Activated CD8-positive, alpha-beta memory T cell treated with anti-CD3 and anti-CD28 coated beads for 36 hours (primary cell): ENCODE measurements around the gene NKAPL. TPM values are rescaled to one million over a fixed set of nuclear protein-coding genes. Genes with fewer than 3 reads are reported as not detected.

Experiments used
- CTCF ChIA-PET: fragments of 350-600 bp; sonication (Branson Sonifier 250); formaldehyde crosslinking; loops from one replicate; lab custom pipeline; 2021; ENCODE audit warnings: antibody characterized with exemption; lab: Charles Lee
- POLR2A ChIA-PET: fragments of 350-600 bp; sonication (Branson Sonifier 250); formaldehyde crosslinking; loops from one replicate; lab custom pipeline; 2021; ENCODE audit warnings: antibody characterized with exemption; lab: Charles Lee
- total RNA-seq, 2 experiments: library from RNA; stranded (reverse); gene quantifications; one replicate each; pipeline ENCODE4 v1.2.3, GENCODE V29; 2021

NKAPL gene
- total RNA-seq, result under 1 TPM; 0.30 to 0.40 TPM

DNA sequence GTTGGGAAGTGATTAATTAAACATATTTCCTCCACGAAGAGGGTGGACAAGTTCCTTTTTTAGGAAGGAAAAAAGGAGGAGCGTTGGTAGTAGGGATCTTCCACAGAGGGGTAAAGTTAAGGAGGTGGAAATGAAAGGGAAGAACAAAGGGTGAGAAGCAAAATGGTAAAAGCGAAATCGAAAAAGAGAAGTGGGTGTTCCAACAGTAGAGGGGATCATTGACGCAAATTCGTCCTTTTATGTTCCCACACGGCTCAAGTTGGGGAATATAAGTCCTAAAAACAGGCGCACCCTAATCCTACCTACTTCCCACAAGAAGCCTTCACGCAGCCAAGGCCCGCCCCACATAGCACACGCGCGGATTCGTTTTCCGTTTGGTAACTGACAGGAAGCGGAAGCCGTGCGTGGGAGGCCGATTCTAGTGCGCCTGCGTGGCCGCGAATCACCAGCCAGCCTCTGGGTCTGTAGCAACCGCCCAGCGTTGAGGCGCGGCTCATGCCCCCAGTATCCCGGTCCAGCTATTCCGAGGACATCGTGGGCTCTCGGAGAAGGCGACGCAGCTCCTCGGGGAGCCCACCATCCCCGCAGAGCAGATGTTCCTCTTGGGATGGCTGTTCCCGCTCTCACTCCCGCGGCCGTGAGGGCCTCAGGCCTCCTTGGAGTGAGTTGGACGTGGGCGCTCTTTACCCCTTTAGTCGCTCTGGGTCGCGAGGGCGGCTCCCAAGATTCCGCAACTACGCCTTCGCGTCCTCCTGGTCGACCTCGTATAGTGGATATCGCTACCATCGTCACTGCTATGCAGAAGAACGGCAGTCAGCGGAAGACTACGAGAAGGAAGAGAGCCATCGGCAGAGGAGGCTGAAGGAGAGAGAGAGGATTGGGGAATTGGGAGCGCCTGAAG lies at the start of gene NKAPL:
TSS of gene NKAPL (plus strand) at position 421 of the 901 bp plus-strand sequence. CDS start at position 496, 75 bp downstream.
- POLR2A ChIA-PET, result no interaction called here
- CTCF ChIA-PET, result no interaction called here

DNA sequence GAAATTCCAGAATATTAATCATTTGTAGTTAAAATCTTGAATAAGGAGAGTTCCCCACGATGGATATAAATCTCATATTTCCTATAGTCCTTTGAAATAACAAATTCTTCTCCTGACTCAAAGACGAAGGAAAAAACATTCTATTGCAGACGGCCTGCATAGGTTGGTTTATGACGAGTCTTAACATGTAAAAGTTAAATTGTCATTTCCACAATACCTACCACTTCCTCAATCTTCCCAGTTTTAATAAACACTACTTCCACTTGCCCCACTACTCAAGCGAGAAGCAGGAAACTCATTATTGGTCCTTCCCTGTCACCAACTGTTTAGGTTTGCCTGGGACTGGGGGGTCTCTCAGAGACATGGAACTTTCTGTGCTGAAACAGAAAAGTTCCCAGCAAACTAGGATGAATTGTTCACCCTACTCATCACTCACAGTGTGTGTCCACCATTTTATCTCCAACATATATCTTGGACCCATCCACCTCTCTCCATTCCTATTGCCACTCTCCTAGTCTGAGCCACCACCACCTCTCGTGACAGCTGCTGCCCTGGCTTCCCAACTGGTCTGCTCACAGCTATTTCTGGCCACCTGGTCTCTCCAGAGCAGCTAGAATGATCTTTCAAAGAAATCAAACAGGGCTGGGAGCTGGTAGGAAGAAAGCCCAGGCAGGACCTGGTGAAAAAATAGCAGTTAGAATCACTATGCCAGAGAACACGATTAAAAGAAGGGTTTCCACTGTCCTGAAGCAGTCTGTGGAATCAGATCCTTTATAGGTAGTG lies 49.2 kb upstream of the NKAPL start:
- ChIA-PET POLR2A (no interaction called here), CTCF (no interaction called here)

DNA sequence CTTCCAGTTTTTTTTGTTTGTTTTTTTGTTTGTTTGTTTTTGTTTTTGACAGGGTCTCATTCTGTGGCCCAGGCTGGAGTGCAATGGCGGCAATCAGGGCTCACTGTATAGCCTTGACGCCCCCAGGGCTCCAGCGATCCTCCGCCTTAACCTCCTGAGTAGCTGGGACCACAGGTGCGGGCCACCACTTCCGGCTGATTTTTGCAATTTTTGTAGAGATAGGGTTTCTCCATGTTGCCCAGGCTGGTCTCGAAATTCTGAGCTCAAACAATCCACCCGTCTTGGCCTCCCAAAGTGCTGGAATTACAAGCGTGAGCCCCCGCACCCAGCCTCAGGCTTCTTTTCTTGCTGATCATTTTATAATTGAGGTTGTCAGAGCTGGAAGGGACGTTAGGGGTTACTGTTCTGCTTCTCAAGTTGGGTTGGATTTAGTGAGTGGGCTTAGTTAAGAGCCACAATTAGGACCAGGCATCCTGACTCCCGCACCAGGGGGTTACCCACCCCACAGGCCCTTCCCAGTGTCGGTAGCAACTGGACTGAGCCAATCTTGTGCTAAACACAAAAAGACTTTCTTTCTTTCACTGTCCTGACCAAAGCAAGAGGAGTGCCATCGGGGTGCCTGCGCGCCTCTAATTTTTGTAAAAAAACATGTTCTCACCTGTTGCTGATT lies 47.1 kb upstream of the NKAPL start:
- CTCF ChIA-PET, result no interaction called here
- POLR2A ChIA-PET, result no interaction called here

DNA sequence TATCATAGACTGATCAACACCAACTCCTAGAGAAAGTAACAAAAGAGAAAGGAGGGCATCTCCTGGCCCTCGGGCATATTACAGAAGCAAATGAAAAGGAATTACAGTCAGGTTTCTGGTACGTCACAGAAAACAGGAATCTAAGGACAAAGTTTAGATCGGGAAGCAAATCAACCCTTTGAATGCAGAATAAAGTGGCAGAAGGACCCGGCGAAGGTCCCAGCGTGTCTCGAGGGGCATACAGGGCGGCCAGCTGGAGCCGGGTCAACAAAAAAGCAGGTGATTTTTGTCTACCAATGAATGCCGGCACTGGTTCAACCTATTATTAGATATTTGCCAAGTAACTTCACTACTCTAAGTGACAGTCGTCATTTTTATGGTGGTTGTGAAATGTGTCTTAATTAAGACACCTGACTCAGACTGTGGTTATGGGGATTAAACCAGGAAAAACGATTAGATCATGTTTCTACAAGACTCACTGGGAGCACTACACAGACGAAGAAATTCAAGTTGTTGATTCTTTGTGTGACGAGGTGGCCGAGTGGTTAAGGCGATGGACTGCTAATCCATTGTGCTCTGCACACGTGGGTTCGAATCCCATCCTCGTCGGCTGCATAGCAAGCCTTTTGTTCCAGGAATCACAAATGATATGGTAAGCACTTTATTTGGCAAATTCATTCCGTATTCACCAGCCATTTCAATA lies 46.4 kb upstream of the NKAPL start:
- CTCF ChIA-PET, result no interaction called here
- POLR2A ChIA-PET, result no interaction called here

DNA sequence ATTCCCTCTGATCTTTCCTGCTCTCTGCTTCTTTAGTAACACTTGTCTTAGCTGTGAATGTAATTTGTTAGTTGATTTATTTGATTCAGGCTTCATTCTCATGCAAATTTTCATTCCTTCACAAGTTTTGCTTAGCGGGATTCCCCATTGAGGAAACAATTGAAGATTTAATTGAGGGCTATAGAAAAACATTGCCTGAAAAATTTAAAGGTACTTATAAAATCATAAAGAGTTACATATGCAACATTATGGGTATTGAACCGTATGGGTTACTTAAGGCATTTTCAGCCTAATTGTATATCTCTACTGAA lies 45.9 kb upstream of the NKAPL start:
- ChIA-PET POLR2A (no interaction called here), CTCF (no interaction called here)

DNA sequence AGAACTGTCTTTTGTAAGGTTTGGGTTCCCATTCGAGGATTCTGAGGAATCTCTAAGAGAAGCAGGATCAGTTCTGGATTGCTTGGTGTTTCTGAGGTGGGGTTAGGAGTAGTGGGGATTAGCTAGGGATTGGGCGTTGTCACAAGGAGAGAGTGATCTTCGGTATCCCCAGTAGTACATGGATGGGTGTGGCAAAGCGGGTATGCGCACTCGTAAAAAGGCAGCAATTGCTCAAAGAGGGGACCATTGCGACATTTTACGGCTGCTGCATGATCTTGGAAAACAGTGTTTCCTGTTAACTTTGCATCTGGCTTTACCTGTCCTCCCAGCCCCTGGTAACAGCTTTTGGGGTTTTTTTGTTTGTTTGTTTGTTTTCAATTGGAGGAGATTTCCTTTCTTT lies 43.7 kb upstream of the NKAPL start:
- POLR2A ChIA-PET, result no interaction called here
- CTCF ChIA-PET, result no interaction called here

DNA sequence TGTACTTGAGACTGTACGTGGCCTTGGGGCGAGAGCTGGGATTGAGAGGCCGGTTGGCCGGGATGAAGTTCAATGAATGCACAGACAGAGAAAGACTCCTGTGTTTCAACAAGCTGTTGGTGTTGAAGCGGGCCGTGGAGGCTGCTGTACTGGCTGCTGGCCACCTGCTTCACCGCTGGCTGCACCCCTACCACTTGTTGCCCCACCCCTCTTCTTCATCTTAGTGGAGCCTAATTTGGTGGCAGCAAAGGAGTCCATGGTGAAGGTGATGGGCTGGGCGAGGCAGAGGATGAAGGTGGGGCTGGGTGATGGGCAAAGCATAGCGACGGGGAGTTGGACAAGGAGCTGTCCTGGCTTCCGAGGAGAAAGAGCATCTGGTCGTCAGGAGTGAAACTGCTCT lies 41.2 kb upstream of the NKAPL start:
- CTCF ChIA-PET, result interaction anchor here (1.1 kb wide), 1 partner anchor 9 kb away, joined by 3 read pairs; no protein-coding TSS in a partner anchor

DNA sequence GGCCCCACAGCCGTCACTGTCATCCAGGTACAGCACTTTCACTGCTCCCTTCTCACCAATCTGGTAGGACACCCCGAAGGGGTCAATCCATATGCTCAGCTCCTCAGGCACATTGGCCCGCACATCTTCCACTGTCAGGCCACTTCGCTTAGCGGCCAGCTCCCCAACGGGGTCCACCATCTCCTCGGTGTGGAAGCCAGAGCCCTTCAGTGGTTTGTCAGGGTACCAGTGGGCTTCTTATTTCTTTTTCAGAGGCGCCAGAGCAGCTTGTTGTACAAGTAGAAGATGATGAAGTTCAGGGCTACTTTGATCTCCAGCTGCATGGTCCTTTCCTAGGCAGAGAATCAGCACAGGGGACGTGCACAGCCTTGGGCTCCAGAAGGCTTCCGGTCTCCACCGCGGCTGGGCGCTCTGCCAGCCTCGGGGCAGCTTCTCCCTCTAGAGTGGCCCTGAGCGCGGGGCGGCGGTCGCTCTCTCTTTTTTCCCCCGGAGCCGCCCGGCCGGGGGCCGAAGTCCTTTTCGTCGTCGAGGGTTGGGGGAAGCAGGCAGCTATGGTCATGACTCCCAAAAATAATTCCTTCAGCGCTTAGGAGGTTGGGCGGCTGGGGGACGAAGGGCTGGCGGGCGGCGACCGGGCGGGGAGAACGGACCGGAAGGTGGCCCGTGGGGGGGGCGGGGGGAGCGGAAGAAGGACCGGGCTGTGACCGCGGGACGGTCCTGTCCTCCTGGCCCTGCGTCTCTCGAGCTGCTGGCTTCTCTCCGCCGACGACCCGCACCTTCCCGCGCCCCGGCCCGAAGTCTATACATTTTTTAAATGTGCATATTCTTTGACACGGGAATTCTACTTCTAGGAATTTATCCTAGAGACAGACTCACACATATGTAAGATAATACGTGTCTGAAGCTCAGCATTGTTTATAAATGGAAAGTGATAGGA lies 40.5 kb upstream of the NKAPL start:
- POLR2A ChIA-PET, result interaction anchor here (1.1 kb wide), 1 partner anchor 117 kb away, joined by 3 read pairs; the partner anchor contains the start of gene ZSCAN31
- CTCF ChIA-PET, result interaction anchor here (1.0 to 1.1 kb wide), 2 partner anchors 9 to 77 kb away, joined by 3 read pairs; partner anchors contain the start of gene ZKSCAN8

More for the DNA sequence above, 41.2 kb upstream of the NKAPL start:
- POLR2A ChIA-PET, result no interaction called here

DNA sequence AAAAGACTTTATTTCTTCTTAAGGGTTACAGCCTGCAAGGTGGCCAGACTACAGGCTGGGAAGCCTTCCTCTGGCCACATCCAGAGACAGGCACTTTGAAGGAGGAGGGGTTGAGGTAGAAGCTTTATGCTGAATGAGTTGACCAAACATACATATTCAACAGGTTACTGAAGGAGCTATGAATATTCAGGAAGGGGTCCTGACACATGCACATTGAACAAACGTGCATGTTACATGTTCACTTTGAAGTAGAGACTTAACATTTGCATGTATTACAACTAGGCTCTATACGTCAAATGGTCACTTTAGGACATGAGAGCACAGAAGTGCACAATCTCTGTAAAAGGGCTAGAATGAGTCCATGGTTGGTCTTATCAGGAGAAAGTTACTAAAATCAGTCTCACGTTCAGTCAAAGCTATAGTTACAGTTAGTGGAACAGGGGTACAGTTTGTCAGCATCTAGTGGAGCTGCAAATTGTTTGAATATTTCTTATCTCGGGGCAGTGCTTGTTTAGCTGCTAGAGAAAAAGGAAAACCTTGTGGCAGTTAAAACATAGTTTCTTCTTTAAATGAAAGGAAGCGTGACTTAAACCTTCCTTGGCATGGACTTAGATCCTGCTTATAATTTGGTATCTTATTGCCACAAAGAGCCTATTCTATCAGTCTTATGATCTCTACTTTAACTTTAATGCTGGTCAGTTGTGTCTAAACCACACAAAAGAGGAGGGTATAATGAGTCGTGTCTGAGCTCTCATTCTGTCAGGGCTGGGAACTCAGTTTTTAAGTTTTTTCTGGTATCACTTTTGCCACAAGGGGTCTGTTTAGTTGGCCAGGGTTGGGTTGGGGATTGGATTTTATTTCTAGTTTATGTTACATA lies 38.6 kb upstream of the NKAPL start:
- ChIA-PET CTCF (interaction anchor here (0.6 kb wide), 1 partner anchor 55 kb away, joined by 4 read pairs; no protein-coding TSS in a partner anchor), POLR2A (interaction anchor here (0.7 kb wide), 1 partner anchor 122 kb away, joined by 3 read pairs; no protein-coding TSS in a partner anchor)

DNA sequence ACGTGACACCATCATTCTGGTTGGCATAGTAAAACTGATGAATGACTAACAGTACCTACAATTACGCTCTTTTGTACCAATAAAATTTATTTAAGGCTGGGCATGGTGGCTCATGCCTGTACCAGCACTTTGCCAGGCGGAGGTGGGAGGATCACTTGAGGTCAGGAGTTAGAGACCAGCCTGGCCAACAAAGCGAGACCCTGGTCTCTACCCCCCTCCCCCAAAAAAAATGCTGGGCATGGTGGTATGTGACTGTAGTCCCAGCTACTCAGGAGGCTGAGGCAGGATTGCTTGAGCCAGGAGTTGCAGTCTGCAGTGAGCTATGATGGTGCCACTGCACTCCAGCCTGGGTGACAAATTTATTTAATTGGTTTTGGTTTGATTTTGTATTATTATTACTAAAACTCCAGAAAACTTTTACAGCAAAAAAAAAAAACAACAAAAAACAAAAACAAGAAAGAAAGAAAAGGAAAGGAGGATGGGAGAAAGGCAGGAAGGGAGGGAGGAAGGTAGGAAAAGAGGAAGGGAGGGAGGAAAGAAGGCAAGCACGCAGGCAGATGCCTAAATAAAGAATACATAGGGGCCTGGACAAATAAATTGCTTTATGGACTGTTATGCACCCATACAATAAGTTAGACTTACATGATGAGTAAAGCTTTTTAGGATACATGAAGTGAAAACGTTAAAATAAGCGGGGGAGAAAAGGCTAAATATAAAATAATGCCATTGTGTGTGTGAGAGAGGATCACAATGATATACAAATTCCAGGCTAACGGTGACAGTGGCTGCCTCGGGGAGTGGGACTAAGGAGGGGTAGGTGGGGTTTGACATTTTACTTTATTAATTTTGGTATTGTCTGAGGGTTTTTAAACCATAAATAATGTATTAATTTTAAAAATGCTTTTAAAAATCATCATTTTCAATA lies 34.7 kb upstream of the NKAPL start:
- CTCF ChIA-PET, result no interaction called here
- POLR2A ChIA-PET, result interaction anchor here (0.7 kb wide), 1 partner anchor 201 kb away, joined by 4 read pairs; no protein-coding TSS in a partner anchor

DNA sequence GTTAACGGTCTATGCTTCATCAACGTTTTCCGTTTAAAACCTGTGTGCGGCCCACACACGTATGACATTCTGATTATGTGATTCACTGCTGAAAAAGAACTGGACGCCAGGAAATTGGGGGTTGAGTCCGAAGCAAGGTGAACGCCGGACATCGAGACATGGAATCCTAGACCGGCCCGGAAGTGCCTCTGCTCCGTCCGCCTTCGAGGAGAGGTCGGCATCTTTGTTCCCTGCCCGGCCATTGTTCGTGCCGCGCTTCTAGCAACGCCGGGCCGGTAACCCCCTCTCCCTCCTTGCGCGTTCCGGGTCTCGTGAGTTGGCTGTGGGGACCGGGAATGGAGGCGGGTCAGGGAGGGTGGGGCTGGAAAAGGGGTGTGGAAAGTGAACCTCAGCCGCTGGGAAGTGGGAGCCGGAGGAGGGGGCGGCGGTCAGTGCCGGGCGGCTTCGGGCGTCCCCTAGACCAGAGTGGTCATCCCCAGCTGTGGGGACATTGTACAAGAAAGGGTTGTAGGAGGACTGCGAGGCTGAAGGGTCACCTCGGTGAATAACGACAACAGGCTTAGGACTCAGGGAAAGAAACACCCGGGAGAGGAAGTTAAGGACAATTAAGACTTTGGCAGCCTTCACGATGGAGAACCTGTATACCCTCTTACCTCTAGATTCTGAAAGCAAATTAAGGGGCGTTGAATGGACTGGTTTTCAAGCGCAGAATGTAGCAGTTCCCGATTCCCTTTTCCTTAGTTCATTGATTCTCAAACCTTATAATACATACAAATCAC lies 33.9 kb upstream of the NKAPL start, which contains the start of gene ZSCAN9:
TSS of gene ZSCAN9 (plus strand) at position 220 of the 779 bp plus-strand sequence. CDS start 1,810 bp downstream, outside the sequence.
- CTCF ChIA-PET, result interaction anchor here (1.0 kb wide), 1 partner anchor 131 kb away, joined by 3 read pairs; no protein-coding TSS in a partner anchor

DNA sequence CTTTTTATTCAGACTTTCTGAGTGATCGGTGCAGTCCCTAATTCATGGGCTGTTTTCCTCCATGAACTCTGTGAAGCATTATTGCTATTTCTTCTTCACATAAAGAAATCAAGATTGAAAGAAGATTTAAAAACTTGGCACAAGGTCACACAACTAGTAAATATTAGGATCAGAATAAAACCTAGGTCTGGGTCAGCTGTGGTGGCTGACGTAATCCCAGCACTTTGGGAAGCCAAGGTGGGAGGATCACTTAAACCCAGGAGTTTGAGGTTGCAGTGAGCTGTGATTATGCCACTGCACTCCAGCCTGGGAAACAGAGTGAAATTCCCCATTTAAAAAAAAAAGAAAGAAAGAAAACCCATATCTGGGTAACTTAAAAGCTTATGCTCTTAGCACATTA lies 32.6 kb upstream of the NKAPL start:
- ChIA-PET CTCF (interaction anchor here (1.0 to 1.5 kb wide), 2 partner anchors 8 to 129 kb away, joined by 3 read pairs; no protein-coding TSS in a partner anchor), POLR2A (no interaction called here)

More for the DNA sequence above, 33.9 kb upstream of the NKAPL start, which contains the start of gene ZSCAN9:
- POLR2A ChIA-PET, result no interaction called here

DNA sequence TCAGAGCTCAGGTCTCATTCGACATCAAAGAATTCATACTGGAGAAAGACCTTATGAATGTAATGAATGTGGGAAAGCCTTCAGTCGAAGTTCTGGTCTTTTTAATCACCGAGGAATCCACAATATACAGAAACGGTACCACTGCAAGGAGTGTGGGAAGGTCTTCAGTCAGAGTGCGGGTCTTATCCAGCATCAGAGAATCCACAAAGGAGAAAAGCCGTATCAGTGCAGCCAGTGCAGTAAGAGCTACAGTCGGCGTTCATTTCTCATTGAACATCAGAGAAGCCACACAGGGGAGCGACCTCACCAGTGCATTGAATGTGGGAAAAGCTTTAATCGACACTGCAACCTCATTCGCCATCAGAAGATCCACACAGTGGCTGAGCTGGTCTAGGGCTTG lies 26.3 kb upstream of the NKAPL start:
- POLR2A ChIA-PET, result no interaction called here
- CTCF ChIA-PET, result no interaction called here

DNA sequence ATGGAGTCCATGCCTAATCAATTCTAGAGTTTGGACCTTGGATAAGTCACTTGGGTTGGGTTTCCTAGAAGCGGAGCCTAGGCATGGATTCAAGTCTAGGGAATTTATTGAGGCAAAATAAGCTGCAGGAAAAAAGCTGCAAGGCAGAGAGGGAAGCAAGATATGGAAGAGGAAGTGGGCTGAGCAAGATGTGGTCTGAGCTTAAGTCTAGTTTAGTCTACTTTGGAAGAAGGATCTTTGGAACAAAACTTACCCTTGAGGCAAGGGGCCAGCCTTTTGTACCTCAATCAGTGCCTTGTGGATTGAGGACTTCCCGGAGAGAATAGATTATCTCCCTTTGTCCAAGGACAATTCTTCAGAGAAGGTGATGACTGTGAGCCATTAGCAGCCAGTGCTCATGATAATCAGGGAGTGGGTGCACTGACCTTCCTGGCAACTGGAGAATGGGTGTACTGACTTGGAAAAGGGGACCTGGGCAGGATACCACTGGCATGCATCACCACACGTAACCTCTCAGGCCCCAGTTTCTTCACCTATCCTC lies 23.1 kb upstream of the NKAPL start:
- POLR2A ChIA-PET, result no interaction called here
- CTCF ChIA-PET, result no interaction called here

DNA sequence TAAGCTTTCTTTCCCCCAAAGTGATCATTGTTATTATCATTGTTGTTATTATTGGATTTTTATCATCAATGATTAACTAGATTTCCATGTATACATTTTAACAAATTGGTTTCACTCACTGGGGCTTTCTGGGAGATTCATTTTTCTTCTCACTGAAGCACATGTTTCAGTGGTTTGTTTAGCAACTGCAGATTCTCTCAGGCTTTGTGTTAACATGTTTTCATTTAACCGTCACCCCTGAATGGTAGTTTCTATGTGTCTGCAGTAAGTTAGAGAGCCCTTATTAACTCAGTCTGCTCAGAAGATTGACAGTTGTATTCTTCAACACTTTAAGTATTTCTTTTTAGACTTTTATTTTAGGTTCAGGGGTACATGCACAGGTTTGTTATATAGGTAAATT lies 19.5 kb upstream of the NKAPL start:
- POLR2A ChIA-PET, result no interaction called here
- CTCF ChIA-PET, result no interaction called here
